Aorta (tissue), 5 donors: ENCODE measurements around the gene PRKCE. TPM values are rescaled to one million over a fixed set of nuclear protein-coding genes. Genes with fewer than 3 reads are reported as not detected.

Experiments
- ATAC-seq: fragments of 200-7000 bp; cut with Tn5 transposase; one replicate; pipeline ENCODE4 v1.9.1; 2022; ENCODE audit warnings: moderate library complexity; ENCODE audit not compliant: low FRiP score
- DNase-seq, 2 donors: peaks; one replicate each; pipeline ENCODE4 v3.0.0-alpha.2; 2020
- H3K27ac ChIP-seq, 2 donors: one replicate each; pipeline ENCODE4 v1.5.1; 2013; ENCODE audit warnings: low read length in 2 of 2, mild to moderate bottlenecking in 2 of 2, moderate library complexity in 2 of 2, control low read depth in 1 of 2, inconsistent platforms in 1 of 2, low read depth in 1 of 2
- H3K27me3 ChIP-seq, 2 donors: one replicate each; pipeline ENCODE4 v1.6.1; 2013; ENCODE audit warnings: control low read depth in 1 of 2, low read length in 1 of 2, mild to moderate bottlenecking in 1 of 2, moderate library complexity in 1 of 2; ENCODE audit not compliant: insufficient read depth in 2 of 2, control insufficient read depth in 1 of 2
- H3K36me3 ChIP-seq, 2 donors: one replicate each; pipeline ENCODE4 v1.6.1; 2013; ENCODE audit warnings: control low read depth in 1 of 2, low read length in 1 of 2, mild to moderate bottlenecking in 1 of 2; ENCODE audit not compliant: insufficient read depth in 2 of 2, control insufficient read depth in 1 of 2
- H3K4me1 ChIP-seq, 2 donors: one replicate each; pipeline ENCODE4 v1.6.1; 2013; ENCODE audit warnings: low read length in 2 of 2, control low read depth in 1 of 2, mild to moderate bottlenecking in 1 of 2, moderate library complexity in 1 of 2; ENCODE audit not compliant: insufficient read depth in 2 of 2, control insufficient read depth in 1 of 2
- H3K4me3 ChIP-seq, 2 donors: one replicate each; pipeline ENCODE4 v1.5.1; 2013; ENCODE audit warnings: low read length in 2 of 2, control low read depth in 1 of 2, mild to moderate bottlenecking in 1 of 2
- H3K9me3 ChIP-seq: one replicate; pipeline ENCODE4 v1.6.1; 2013; ENCODE audit warnings: mild to moderate bottlenecking, low read length; ENCODE audit not compliant: control insufficient read depth
- WGBS, 2 donors: extraction: QIAGEN DNeasy Blood & Tissue Kit; methylation state at CpG; one replicate each; pipeline ENCODE4 v1.1.7; 2013; 5-methylcytosine and 5-hydroxymethylcytosine counted together
- intact Hi-C, 2 donors: fragments of 100-400 bp; cut with DNase I; formaldehyde crosslinking; loops; one replicate each; pipeline versions ENCODE4 v1.14.2 to v1.15.0; 2022
- polyA plus RNA-seq, 2 donors: library from polyadenylated mRNA; stranded (reverse); fragments of 200-250 nt; gene quantifications; one replicate each; pipeline ENCODE4 v1.2.3, GENCODE V29; 2013
- total RNA-seq, 2 donors: library from RNA; stranded (reverse); fragmentation: NEBNext Ultra II Directional; extraction: Animal tissue kit (Norgen Biotek cat#: 25700); gene quantifications; one replicate each; pipeline ENCODE4 v1.2.1, GENCODE V29; 2021
- donor health status: healthy with polysubstance abuse.
- donor health status: Bipolar disorder and iron deficiency.
- donor health status: DM: no; HTN: no; CAD: no.
- donor health status: DM: no; HTN: no; CAD: no.
- donor health status: DM: yes; HTN: yes; CAD: no.

PRKCE gene
- total and polyA plus RNA-seq, 4 donors = 1.5 to 23.8 (median 11.2) TPM

DNA sequence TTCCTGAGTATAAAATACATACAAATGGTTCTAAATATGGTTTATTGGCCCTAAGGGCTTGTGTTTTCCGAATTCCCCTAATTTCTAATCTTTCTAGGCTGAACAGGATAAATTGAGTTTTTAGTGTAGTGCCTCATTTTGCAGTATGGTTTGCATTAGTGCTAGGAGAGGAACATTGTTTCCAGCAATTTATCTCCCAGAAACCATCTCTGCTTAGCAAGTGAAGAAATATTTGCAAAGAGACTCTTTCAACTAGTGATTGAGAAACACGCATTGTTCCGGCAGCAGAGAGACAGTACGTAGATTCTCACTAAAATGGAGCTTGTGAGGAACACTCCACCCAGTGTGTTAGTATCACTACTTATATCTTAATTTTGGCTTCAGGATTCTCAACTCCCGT, 468.0 kb downstream of the PRKCE start:
- peaks cover 4 to 9% of the 10 kb centered on the region in 2 donors for H3K4me1 ChIP-seq
- DNase-seq (no peak), ATAC-seq (no peak)
- H3K36me3 ChIP-seq = no peaks in the 10 kb centered on the region
- no peaks in the 10 kb centered on the region for H3K27me3 ChIP-seq
- no peak overlapping the region for H3K27ac ChIP-seq
- no peaks in the 10 kb centered on the region for H3K9me3 ChIP-seq
- intact Hi-C loops = no loop called here
- WGBS, 2 donors = 70 to 71% methylated on average over 5 of the region's 5 CpGs
- H3K4me3 ChIP-seq = no peak overlapping the region

DNA sequence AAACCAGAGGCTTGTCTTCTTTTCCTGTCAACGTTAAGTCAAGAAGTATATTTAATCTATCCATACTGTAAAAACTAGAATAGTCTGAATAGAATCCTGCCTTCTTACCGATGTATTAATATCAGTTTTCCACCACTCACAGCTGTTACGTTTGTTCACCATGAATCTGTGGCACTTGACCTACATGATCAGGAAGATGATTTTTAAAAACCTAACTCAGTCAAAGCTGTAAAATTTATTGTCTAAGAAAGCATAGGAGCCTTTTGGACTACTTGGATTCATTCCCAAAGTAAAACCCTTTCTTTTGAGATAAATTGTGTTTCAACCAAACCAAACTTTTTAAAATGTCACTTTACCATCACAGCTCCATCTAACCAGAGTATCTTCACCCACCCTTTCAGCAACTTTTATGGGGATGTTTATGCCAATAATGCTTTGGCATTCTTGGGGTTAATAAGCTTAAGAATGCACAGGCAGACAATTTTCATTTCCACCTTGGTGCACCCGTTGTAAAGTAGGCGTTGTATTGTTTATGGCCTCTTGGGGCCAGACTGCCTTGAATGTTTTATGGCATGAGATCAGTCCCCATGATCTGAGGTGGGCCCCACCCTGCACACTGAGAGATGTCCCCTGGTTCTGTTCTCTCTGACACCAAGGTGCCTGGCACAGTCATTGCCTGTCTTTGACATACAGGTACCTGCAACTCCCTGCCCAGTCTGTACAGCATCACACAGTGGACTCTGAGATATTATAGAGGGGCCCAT, 469.5 kb downstream of the PRKCE start:
- Histone ChIP-seq H3K27me3 (no peaks in the 10 kb centered on the region), H3K36me3 (no peaks in the 10 kb centered on the region), H3K9me3 (no peaks in the 10 kb centered on the region), H3K4me1 (peaks cover 4 to 9% of the 10 kb centered on the region in 2 donors), H3K27ac (no peak overlapping the region), H3K4me3 (no peak overlapping the region)
- intact Hi-C loops = no loop called here
- no peak for ATAC-seq
- 75 to 76% methylated on average over 5 of the region's 5 CpGs for WGBS, 2 donors
- no peak for DNase-seq

DNA sequence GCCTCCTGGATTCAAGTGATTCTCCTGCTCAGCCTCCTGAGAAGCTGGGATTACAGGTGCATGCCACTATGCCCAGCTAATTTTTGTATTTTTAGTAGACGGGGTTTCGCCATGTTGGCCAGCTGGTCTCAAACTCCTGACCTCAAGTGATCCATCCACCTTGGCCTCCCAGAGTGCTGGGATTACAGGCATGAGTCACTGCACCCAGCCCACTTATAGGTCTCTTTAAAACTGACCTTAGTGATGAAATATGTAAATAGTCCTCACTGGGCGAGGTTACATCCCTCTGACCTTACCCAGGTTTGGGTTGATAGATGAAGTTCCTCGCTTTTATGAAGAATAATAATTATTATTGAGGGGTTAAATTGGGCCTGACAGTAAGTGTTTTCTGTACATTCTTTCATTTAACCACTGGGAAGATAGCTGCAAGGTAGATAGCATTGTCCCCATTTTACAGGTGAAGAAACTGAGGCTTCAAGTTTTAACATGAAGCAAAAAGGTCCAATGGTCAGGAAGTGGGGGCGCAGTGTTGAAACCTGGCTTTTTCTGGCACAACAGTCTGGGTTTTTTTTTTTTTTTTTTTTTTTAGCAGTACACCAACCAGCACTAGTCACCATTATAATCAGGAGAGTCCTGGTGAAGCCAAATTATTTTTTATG, 471.0 kb downstream of the PRKCE start:
- WGBS, 2 donors = 89 to 93% methylated on average over 5 of the region's 5 CpGs
- Histone ChIP-seq H3K27ac (no peak overlapping the region), H3K4me1 (peaks cover 4 to 8% of the 10 kb centered on the region in 2 donors), H3K9me3 (no peaks in the 10 kb centered on the region), H3K36me3 (no peaks in the 10 kb centered on the region), H3K4me3 (no peak overlapping the region), H3K27me3 (no peaks in the 10 kb centered on the region)
- no peak for ATAC-seq
- DNase-seq = no peak
- intact Hi-C loops = no loop called here

DNA sequence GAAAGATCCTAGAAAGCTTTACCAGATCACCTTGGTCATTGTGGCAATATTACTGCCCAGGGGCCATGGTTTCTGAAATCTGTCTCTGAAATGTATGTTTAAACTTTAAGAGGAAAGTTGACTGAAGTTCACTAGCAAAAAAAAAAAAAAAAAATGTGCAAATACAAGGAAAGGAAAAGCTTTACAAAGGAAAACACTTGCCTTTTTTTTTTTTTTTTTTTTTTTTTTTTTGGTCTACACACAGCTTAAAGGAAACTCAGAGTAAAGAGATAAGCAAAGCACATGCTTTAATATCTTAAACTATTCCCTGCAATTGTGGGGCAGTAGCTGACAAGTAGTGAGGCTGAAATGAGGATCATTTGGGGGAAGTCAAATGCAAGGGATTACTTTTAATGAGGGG, 471.5 kb downstream of the PRKCE start:
- DNase-seq = no peak
- Histone ChIP-seq H3K27me3 (no peaks in the 10 kb centered on the region), H3K27ac (no peak overlapping the region), H3K4me3 (no peak overlapping the region), H3K36me3 (no peaks in the 10 kb centered on the region), H3K4me1 (peaks cover 4% of the 10 kb centered on the region in 2 donors), H3K9me3 (no peaks in the 10 kb centered on the region)
- no peak for ATAC-seq
- intact Hi-C loops = no loop called here

DNA sequence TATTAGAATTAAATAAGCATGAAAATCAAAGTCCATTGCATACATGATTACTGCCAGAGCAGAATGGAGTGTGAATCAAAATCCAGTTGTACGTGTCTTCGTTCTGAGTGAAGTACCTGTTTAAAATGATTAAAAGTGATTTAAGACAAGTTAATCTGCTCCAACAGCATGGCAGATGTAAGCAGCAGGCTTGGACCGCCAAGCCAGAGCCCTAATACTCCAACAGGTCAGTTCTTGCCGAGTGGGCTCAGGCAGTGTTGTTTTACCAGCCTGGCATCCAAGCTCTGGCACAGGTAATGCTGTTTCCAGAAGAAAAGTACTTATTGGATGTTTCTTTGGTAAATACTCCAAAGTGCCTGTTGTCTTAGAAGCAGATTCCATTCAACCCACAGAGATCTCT, 474.3 kb downstream of the PRKCE start:
- no peaks in the 10 kb centered on the region for H3K27me3 ChIP-seq
- H3K36me3 ChIP-seq = no peaks in the 10 kb centered on the region
- intact Hi-C loops = no loop called here
- no peak for DNase-seq
- no peak overlapping the region for H3K27ac ChIP-seq
- no peak for ATAC-seq
- no peaks in the 10 kb centered on the region for H3K9me3 ChIP-seq
- no peaks in the 10 kb centered on the region for H3K4me1 ChIP-seq
- H3K4me3 ChIP-seq = no peak overlapping the region
- 92 to 94% methylated on average over 4 of the region's 4 CpGs for WGBS, 2 donors

DNA sequence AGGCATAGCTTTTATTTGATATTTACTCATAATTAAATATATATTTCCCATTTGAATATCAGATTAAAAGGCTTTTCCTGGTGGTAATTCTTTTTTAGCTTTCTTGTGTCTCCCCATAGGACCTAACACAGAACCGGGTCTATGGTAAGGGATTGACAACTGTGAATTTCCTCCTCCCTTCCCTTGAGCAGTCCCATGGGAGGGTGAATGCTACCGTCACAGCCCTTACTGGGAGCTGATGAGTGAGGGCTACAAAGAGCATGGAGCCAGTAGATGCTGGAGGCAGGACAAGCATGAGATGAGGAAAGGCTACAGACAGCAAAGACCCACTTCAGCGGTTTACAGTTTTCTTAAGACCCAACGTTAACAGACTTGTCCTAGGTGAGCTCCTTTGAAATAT, 475.1 kb downstream of the PRKCE start:
- no peak overlapping the region for H3K4me3 ChIP-seq
- no peaks in the 10 kb centered on the region for H3K27me3 ChIP-seq
- DNase-seq (no peak), ATAC-seq (no peak)
- no peak overlapping the region for H3K27ac ChIP-seq
- H3K4me1 ChIP-seq = peaks cover 2% of the 10 kb centered on the region in 2 donors
- H3K9me3 ChIP-seq = no peaks in the 10 kb centered on the region
- WGBS, 2 donors = 96% methylated on average over 4 of the region's 4 CpGs
- H3K36me3 ChIP-seq = no peaks in the 10 kb centered on the region
- intact Hi-C loops = no loop called here

DNA sequence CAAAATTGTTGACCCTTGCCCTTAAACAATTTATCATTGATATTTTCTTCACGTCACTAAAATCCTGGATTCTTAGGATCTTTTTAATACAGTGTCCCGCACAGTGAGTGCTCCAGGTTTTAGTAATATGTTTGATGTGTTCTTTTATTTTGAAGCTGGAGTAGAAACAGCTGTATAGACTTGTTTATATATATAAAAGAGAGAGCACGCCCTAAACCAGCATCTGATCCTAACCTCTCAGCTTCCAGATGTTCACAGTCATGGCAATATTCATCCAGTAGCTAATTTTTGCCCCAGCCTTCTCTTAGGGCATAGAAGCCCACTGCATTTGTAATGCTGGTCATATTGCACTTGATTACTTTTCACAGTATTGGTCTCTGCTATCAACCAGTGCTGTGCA, 475.7 kb downstream of the PRKCE start:
- Histone ChIP-seq H3K27ac (no peak overlapping the region), H3K4me3 (no peak overlapping the region), H3K27me3 (no peaks in the 10 kb centered on the region), H3K36me3 (no peaks in the 10 kb centered on the region), H3K9me3 (no peaks in the 10 kb centered on the region), H3K4me1 (peaks cover 2% of the 10 kb centered on the region in 2 donors)
- 96 to 97% methylated on average over 3 of the region's 3 CpGs for WGBS, 2 donors
- ATAC-seq (no peak), DNase-seq (no peak)
- intact Hi-C loops = no loop called here

DNA sequence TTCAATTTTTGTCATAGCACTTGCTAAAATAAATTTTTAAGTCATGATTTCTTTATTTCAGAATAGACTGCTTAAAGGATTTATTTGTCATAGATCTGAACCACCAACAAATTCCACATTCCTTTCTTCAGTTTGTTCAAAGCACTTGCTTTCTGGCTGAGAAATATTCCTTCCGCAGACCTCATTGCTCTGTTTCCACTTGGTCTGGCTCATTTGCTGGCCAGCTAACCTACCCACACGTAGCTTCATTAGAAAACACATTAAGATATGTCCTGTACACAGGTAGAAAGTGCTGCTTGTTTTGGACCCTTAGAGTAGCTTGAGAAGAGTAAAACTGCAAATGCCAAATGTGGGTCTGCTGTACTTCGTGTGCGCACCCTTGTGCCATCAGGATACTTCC, 479.0 kb downstream of the PRKCE start:
- Histone ChIP-seq H3K36me3 (no peaks in the 10 kb centered on the region), H3K4me3 (no peak overlapping the region), H3K27me3 (no peaks in the 10 kb centered on the region), H3K9me3 (no peaks in the 10 kb centered on the region), H3K4me1 (peaks cover 6 to 10% of the 10 kb centered on the region in 2 donors), H3K27ac (peak overlapping the region in 1 of 2 donors; percentile 41)
- no peak for DNase-seq
- ATAC-seq = no peak
- intact Hi-C loops = loop anchor here in 1 of 2 donors (10.0 kb wide), 1 partner anchor 54 kb away; no protein-coding TSS in a partner anchor
- 47 to 54% methylated on average over 4 of the region's 4 CpGs for WGBS, 2 donors

DNA sequence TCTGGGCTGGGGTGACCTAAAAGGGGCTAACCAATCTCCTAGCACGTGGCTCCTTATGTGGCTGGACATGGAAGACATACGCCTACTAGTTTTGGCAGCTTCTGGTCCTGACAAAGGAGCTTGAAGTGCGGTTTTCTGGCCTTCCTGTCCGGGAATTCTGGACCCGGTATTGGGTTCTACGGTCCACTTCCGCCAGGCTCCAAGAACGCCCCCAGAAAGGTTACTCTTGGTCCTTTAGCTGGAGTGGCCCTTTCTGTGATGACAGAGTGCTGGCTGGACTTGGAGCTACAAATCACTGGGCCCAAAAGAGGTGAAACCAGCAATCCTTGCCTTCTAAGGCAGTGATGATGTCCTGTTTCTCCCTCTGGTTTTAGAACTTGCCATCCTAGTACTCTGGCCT, 481.5 kb downstream of the PRKCE start:
- Histone ChIP-seq H3K27ac (peak overlapping the region; percentile 56 to 61), H3K9me3 (no peaks in the 10 kb centered on the region), H3K27me3 (no peaks in the 10 kb centered on the region), H3K4me3 (no peak overlapping the region), H3K36me3 (no peaks in the 10 kb centered on the region), H3K4me1 (peaks cover 6 to 10% of the 10 kb centered on the region in 2 donors)
- no peak for ATAC-seq
- 19 to 28% methylated on average over 8 of the region's 8 CpGs for WGBS, 2 donors
- intact Hi-C loops = loop anchor here in 1 of 2 donors (10.0 kb wide), 1 partner anchor 52 kb away; no protein-coding TSS in a partner anchor
- DNase-seq = no peak
